Nephron progenitor cell (in vitro differentiated cells): ENCODE data around the gene FANCI.

Experiments
- DNase-seq: peaks from one replicate; pipeline ENCODE4 v3.0.0; 2021
- H3K27ac Mint-ChIP-seq: 2 replicates; pipeline ENCODE4 v1.8.0; 2021; ENCODE audit warnings: mild to moderate bottlenecking, moderate library complexity, mixed read lengths
- H3K27me3 Mint-ChIP-seq: 2 replicates; pipeline ENCODE4 v1.8.0; 2021; ENCODE audit warnings: mild to moderate bottlenecking, low read depth, mixed read lengths; ENCODE audit not compliant: poor library complexity
- H3K36me3 Mint-ChIP-seq: 2 replicates; pipeline ENCODE4 v1.8.0; 2021; ENCODE audit warnings: low read depth, mixed read lengths
- H3K4me1 Mint-ChIP-seq: 2 replicates; pipeline ENCODE4 v1.8.0; 2021; ENCODE audit warnings: mixed read lengths
- H3K4me3 Mint-ChIP-seq: 2 replicates; pipeline ENCODE4 v1.8.0; 2021; ENCODE audit warnings: mild to moderate bottlenecking, moderate library complexity, mixed read lengths
- H3K9me3 Mint-ChIP-seq: 2 replicates; pipeline ENCODE4 v1.8.0; 2021; ENCODE audit warnings: mild to moderate bottlenecking, moderate library complexity, mixed read lengths
- CTCF ChIP-seq: fragments of 200-600 bp; sonication (generic); IDR thresholded peaks from 2 replicates; pipeline ENCODE4 v1.5.0; 2021; ENCODE audit warnings: antibody characterized with exemption

The FANCI gene

DNA sequence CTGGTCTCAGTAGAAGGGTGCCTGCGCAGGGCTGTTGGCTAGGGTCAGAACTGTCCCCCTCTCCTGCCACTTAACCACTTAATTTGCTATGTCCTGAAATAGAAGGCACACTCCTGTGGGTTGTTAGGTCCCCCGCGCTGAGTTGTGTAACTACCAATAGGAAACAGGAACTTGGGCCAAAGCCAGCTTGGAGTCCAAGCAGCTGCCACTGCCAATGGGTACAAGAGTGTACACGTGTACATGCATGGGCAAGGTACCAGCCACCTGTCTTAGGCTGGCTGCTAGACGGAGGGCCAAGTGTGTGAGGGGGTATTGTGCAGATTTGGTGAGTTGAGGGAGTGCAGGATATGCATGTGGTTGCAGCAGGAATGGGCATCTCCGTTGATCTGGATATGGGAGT is 120.6 kb downstream of the FANCI start:
- no peaks in the 10 kb centered on the region for H3K4me1 Mint-ChIP-seq
- H3K27me3 Mint-ChIP-seq, result peaks cover 98% of the 10 kb centered on the region
- H3K9me3 Mint-ChIP-seq, result no peaks in the 10 kb centered on the region
- no peak overlapping the region for H3K27ac Mint-ChIP-seq
- H3K36me3 Mint-ChIP-seq, result no peaks in the 10 kb centered on the region
- H3K4me3 Mint-ChIP-seq, result no peak overlapping the region
- no peak for TF ChIP-seq CTCF
- DNase-seq, result no peak

DNA sequence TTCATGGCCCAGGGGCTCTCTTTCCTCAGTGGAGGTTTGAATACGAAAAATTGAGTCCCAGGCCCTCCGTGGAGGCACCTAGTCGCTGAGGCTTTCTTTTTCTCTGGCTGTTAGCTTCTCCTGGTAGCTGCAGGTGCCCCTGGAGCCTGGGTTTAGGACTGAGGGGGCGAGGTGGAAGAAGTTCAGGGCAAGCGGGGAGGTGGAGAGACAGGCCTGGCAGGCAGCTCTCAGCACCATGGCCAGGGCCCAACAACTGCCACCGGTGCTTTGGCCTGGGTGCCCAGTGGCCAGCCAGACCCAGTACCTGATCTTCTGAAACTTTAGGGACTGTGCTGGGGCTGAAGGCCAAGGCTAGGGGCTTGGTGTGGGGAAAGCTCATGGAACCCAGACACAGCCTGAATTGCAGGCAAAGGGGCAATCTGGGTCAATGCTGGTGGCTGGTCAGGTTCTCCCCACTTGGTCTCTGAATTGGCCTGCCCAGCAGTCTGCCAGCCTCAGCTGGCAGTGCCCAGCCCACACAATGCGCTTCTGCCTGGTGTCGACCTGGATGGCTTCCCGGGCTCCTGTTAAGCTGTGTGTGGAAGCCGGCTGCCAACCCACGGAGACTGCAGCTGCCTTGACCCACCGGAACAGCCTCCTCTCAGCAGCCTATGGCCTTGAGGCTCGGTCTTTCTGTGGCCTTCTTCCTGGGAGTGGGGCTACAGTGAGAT is 121.1 kb downstream of the FANCI start:
- no peaks in the 10 kb centered on the region for H3K36me3 Mint-ChIP-seq
- peak; percentile 48 for DNase-seq
- H3K9me3 Mint-ChIP-seq, result no peaks in the 10 kb centered on the region
- H3K4me3 Mint-ChIP-seq, result no peak overlapping the region
- H3K27me3 Mint-ChIP-seq, result peaks cover 98% of the 10 kb centered on the region
- no peaks in the 10 kb centered on the region for H3K4me1 Mint-ChIP-seq
- no peak overlapping the region for H3K27ac Mint-ChIP-seq
- TF ChIP-seq CTCF, result no peak

- H3K27ac Mint-ChIP-seq, result no peak overlapping the region
- no peak for TF ChIP-seq CTCF
- no peak overlapping the region for H3K4me3 Mint-ChIP-seq
- no peak for DNase-seq
- H3K27me3 Mint-ChIP-seq, result peaks cover 98% of the 10 kb centered on the region
- no peaks in the 10 kb centered on the region for H3K9me3 Mint-ChIP-seq
- no peaks in the 10 kb centered on the region for H3K4me1 Mint-ChIP-seq
- H3K36me3 Mint-ChIP-seq, result no peaks in the 10 kb centered on the region
Observed at GRCh38 chr15:89365462-89366065, 121.8 kb downstream of the FANCI start.
